ENCODE measurements around the gene KCNIP1.

KCNIP1 gene

DNA sequence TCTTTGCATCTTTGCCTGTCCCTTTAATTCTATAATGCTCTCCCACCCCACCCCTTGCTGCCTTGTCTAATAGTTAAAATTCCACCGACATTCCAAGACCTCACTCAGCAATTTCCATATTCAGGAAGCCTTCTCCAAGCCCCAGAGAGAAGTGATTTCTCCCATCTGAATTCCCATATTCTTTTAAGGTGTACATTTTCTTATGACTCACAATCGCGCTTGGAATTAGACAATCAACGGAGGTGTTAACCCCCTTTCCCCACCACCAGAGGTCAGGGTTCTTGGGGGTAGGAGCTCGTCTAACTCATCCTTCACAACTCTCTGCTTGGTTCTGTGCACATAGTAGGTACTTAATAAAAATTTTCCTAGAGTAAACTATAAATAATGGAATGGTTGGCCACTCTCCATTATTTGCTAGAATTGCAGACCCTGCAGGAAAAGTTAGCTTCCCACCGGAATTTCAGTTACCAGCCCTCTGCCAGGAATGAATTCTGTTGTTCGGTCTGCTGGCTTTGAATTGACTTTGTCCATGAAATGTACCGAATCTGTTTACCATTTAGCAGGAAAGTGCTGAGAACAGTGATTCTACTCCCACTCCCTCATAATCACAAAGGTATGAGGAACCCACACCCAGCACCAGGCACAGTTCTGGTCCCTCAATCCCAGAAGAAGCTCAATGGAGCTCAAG, 5.0 kb downstream of the KCNIP1 start:
- H3K4me1 ChIP-seq: peaks cover 0 to 6% (median 6%) of the 10 kb centered on the region in 4 donors
- no peaks in the 10 kb centered on the region for H3K9me3 ChIP-seq
- peaks cover 0 to 14% of the 10 kb centered on the region in 2 donors for H3K27me3 ChIP-seq
- TF ChIP-seq, protein P1, sequence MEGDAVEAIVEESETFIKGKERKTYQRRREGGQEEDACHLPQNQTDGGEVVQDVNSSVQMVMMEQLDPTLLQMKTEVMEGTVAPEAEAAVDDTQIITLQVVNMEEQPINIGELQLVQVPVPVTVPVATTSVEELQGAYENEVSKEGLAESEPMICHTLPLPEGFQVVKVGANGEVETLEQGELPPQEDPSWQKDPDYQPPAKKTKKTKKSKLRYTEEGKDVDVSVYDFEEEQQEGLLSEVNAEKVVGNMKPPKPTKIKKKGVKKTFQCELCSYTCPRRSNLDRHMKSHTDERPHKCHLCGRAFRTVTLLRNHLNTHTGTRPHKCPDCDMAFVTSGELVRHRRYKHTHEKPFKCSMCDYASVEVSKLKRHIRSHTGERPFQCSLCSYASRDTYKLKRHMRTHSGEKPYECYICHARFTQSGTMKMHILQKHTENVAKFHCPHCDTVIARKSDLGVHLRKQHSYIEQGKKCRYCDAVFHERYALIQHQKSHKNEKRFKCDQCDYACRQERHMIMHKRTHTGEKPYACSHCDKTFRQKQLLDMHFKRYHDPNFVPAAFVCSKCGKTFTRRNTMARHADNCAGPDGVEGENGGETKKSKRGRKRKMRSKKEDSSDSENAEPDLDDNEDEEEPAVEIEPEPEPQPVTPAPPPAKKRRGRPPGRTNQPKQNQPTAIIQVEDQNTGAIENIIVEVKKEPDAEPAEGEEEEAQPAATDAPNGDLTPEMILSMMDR (IDR thresholded peaks at IDR 0.05): no peak
- DNase-seq: no peak
- no peak overlapping the region for H3K27ac ChIP-seq
- no peak overlapping the region for H3K4me3 ChIP-seq
- intact Hi-C loops (cut with DNase I; ENCODE audit: low total_unique reads): no loop called here
- no peaks in the 10 kb centered on the region for H3K36me3 ChIP-seq

DNA sequence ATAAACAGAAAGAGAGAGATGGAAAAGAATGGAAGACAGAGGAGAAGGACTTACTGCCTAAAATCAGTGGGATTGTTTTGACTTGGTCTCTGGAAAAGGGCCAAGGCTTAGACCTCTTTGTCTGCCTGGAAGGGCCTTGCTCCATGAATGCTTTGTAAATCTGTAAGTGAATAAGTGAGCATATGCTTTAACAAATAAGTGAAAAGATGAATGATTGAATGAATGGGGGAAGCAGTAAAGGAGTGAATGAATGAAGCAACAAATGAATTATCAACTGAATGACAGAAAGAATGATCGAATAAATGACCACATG, 5.5 kb downstream of the KCNIP1 start:
- no peaks in the 10 kb centered on the region for H3K9me3 ChIP-seq
- no peak overlapping the region for H3K4me3 ChIP-seq
- no peak for DNase-seq
- TF ChIP-seq, protein P1 (IDR thresholded peaks at IDR 0.05): no peak
- no peak overlapping the region for H3K27ac ChIP-seq
- peaks cover 0 to 1% (median under 1%) of the 10 kb centered on the region in 4 donors for H3K4me1 ChIP-seq
- no peaks in the 10 kb centered on the region for H3K36me3 ChIP-seq
- intact Hi-C loops (cut with DNase I; ENCODE audit: low total_unique reads): no loop called here
- peaks cover 0 to 9% of the 10 kb centered on the region in 2 donors for H3K27me3 ChIP-seq

DNA sequence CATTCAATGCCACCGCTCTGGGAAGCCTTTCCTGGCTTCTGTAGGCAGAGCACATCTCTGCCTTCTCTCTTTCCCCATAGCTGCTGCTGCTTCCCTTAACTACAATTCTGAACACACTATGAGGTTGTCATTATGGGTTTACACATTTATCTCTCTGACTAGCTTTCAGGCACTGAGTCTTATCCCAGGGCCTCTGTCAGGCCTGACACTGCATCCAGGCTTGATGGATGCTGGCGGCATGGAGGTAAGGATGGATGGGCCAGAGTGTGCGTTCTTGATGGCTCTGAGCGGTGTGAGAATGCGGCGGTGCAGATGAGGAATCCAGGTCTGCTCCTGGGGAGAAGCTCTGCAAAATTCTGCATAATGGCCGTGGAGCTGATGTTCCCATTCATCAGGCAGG, 6.3 kb downstream of the KCNIP1 start:
- intact Hi-C loops (cut with DNase I; ENCODE audit: low total_unique reads): no loop called here
- Histone ChIP-seq H3K36me3 (no peaks in the 10 kb centered on the region), H3K9me3 (no peaks in the 10 kb centered on the region), H3K4me1 (no peaks in the 10 kb centered on the region), H3K27ac (no peak overlapping the region), H3K27me3 (peaks cover 0 to 1% of the 10 kb centered on the region in 2 donors), H3K4me3 (no peak overlapping the region)
- DNase-seq: no peak
- TF ChIP-seq, protein P1 (IDR thresholded peaks at IDR 0.05): no peak

DNA sequence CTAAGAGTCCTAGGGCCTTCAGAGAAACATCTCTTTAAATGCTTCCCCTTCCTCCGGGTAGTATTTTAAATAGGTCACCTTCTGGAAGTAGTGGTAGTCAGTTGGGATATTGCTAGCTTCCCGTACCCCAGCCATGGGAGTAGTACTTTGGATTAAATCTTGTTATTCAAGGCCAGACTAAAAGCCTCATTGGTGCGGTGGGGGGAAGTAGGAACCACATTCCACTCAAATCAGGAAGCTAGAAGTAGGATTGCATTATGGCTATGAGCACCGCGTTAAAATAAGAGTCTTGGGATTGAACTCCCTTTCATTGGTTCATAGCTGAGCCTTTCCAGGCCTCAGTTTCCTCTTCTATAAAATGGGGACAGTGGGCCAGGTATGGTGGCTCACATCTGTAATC, 6.7 kb downstream of the KCNIP1 start:
- Histone ChIP-seq H3K27me3 (no peaks in the 10 kb centered on the region), H3K36me3 (no peaks in the 10 kb centered on the region), H3K27ac (no peak overlapping the region), H3K9me3 (no peaks in the 10 kb centered on the region), H3K4me3 (no peak overlapping the region), H3K4me1 (no peaks in the 10 kb centered on the region)
- TF ChIP-seq, protein P1 (IDR thresholded peaks at IDR 0.05): no peak
- no peak for DNase-seq
- intact Hi-C loops (cut with DNase I; ENCODE audit: low total_unique reads): no loop called here

DNA sequence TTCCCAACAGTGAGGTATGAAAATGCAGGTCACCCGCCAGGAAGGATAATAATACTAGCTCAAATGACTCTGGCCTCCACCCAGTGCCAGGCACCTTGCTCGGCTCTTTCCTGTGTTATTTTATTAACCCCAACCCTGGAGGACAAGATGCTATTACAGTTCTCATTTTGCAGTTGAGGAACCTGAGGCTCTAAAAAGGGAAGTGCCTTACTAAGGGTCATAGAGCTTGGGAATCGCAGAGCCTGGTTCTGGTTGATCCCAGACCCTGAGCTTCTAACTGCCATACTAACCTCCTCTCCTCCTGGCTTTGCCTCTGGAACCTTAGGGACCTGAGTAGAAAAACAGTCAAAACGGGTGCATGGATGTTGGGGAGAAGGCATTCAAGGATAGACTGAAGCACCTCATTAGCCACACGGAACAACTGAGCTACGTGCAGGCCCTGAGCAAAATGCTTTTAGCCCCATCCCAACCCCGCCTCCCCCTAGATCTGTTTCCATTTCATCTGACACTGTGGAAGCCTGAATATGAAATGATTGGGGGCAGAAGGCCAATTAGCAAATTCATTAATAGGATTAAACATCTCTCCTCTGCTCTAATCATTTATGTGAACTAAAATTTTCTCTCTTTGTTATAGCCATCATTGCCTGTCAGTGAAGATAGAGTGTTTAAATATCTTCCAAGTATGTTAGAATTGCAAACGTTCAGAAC, 7.9 kb downstream of the KCNIP1 start:
- peaks cover 0 to 4% of the 10 kb centered on the region in 2 donors for H3K27me3 ChIP-seq
- TF ChIP-seq, protein P1 (IDR thresholded peaks at IDR 0.05): no peak
- H3K4me1 ChIP-seq: no peaks in the 10 kb centered on the region
- intact Hi-C loops (cut with DNase I; ENCODE audit: low total_unique reads): no loop called here
- no peaks in the 10 kb centered on the region for H3K9me3 ChIP-seq
- no peaks in the 10 kb centered on the region for H3K36me3 ChIP-seq
- H3K4me3 ChIP-seq: no peak overlapping the region
- DNase-seq: no peak
- no peak overlapping the region for H3K27ac ChIP-seq
